Ishikawa (cell line): ENCODE measurements around the gene COLQ.

ENCODE experiments used
- CEBPB ChIP-seq: IDR thresholded peaks from 2 replicates; pipeline ENCODE4 v1.6.1; 2012
- EGR1 ChIP-seq: IDR thresholded peaks from 2 replicates; pipeline ENCODE4 v1.6.1; 2012
- EP300 ChIP-seq: IDR thresholded peaks from 2 replicates; pipeline ENCODE4 v1.6.1; 2012; ENCODE audit warnings: borderline replicate concordance
- FOXM1 ChIP-seq: IDR thresholded peaks from 2 replicates; pipeline ENCODE4 v1.6.1; 2012; ENCODE audit warnings: low read depth, borderline replicate concordance
- RAD21 ChIP-seq: IDR thresholded peaks from 2 replicates; pipeline ENCODE4 v1.6.1; 2012; ENCODE audit warnings: low read depth
- REST ChIP-seq: IDR thresholded peaks from 2 replicates; pipeline ENCODE4 v1.6.1; 2012; ENCODE audit warnings: low read depth, mild to moderate bottlenecking
- TAF1 ChIP-seq: IDR thresholded peaks from 2 replicates; pipeline ENCODE4 v1.6.1; 2012; ENCODE audit warnings: low read depth, mild to moderate bottlenecking
- TCF12 ChIP-seq: IDR thresholded peaks from 2 replicates; pipeline ENCODE4 v1.6.1; 2012; ENCODE audit warnings: low read depth
- TEAD4 ChIP-seq: IDR thresholded peaks from 2 replicates; pipeline ENCODE4 v1.6.1; 2012
- YY1 ChIP-seq: IDR thresholded peaks from 2 replicates; pipeline ENCODE4 v1.6.1; 2012; ENCODE audit warnings: low read depth
- ZBTB7A ChIP-seq: IDR thresholded peaks from 2 replicates; pipeline ENCODE4 v1.6.1; 2012; ENCODE audit warnings: low read depth
- TF ChIP-seq, protein P1 (sequence below): IDR thresholded peaks from 2 replicates; pipeline ENCODE4 v1.6.1; 2012
- TF ChIP-seq, protein P2 (sequence below): IDR thresholded peaks from 2 replicates; pipeline ENCODE4 v1.6.1; 2012

GRCh38 chr3:15467227-15468181, 54.0 kb downstream of the COLQ start:
- TF ChIP-seq REST (no peak), TCF12 (no peak), RAD21 (no peak), TAF1 (no peak), ZBTB7A (no peak), EP300 (no peak), YY1 (no peak), CEBPB (no peak), TEAD4 (no peak), FOXM1 (no peak), EGR1 (no peak)
- TF ChIP-seq, protein P1, sequence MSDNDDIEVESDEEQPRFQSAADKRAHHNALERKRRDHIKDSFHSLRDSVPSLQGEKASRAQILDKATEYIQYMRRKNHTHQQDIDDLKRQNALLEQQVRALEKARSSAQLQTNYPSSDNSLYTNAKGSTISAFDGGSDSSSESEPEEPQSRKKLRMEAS: no peak
- TF ChIP-seq, protein P2, sequence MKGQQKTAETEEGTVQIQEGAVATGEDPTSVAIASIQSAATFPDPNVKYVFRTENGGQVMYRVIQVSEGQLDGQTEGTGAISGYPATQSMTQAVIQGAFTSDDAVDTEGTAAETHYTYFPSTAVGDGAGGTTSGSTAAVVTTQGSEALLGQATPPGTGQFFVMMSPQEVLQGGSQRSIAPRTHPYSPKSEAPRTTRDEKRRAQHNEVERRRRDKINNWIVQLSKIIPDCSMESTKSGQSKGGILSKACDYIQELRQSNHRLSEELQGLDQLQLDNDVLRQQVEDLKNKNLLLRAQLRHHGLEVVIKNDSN: no peak
